ENCODE measurements around the gene TMOD3.

DNA sequence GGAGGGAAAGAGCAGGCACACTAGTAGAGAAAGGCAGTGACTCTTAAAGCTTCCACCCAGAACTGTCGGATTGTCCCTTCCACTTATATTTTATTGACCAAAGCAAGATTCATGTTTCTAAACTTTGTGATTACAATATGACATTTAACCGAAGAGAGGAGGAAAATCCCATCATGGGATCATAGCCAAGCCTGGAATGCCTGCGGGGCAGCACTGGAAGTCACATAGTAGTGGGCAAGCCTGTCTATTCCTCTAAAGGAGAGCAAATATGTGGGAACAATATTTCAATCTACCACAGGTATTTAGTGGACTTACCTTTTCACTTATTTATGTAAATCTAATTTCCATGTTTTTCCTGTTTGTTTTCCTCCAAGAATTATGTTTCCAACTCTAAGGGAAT is 3.8 kb upstream of the TMOD3 start:
- TF ChIP-seq, protein P1, sequence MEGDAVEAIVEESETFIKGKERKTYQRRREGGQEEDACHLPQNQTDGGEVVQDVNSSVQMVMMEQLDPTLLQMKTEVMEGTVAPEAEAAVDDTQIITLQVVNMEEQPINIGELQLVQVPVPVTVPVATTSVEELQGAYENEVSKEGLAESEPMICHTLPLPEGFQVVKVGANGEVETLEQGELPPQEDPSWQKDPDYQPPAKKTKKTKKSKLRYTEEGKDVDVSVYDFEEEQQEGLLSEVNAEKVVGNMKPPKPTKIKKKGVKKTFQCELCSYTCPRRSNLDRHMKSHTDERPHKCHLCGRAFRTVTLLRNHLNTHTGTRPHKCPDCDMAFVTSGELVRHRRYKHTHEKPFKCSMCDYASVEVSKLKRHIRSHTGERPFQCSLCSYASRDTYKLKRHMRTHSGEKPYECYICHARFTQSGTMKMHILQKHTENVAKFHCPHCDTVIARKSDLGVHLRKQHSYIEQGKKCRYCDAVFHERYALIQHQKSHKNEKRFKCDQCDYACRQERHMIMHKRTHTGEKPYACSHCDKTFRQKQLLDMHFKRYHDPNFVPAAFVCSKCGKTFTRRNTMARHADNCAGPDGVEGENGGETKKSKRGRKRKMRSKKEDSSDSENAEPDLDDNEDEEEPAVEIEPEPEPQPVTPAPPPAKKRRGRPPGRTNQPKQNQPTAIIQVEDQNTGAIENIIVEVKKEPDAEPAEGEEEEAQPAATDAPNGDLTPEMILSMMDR (conservative IDR thresholded peaks at IDR 0.05): no peak
- no peak for TF ChIP-seq ZFX (IDR thresholded peaks at IDR 0.05)
